Activated CD4-positive, alpha-beta memory T cell treated with anti-CD3 and anti-CD28 coated beads for 36 hours (primary cell): Measurements from ENCODE around the gene STK39. TPM values are rescaled to one million over a fixed set of nuclear protein-coding genes. Genes with fewer than 3 reads are reported as not detected.

ENCODE experiments used
- CTCF ChIA-PET: fragments of 350-600 bp; sonication (Branson Sonifier 250); formaldehyde crosslinking; loops from one replicate; lab custom pipeline; 2021; ENCODE audit warnings: antibody characterized with exemption, inconsistent platforms; lab: Charles Lee
- POLR2A ChIA-PET: fragments of 350-600 bp; sonication (Branson Sonifier 250); formaldehyde crosslinking; loops from one replicate; lab custom pipeline; 2021; ENCODE audit warnings: antibody characterized with exemption; lab: Charles Lee
- DNase-seq: peaks from one replicate; pipeline ENCODE4 v3.0.0-alpha.2; 2020
- H3K27ac Mint-ChIP-seq: one replicate; pipeline ENCODE4 v1.8.0; 2021; ENCODE audit warnings: mixed read lengths
- H3K27me3 Mint-ChIP-seq: one replicate; pipeline ENCODE4 v1.8.0; 2021; ENCODE audit warnings: mixed read lengths
- H3K36me3 Mint-ChIP-seq: one replicate; pipeline ENCODE4 v1.8.0; 2021; ENCODE audit warnings: mixed read lengths
- H3K4me1 Mint-ChIP-seq: one replicate; pipeline ENCODE4 v1.8.0; 2021; ENCODE audit warnings: low read depth, mixed read lengths
- H3K4me3 Mint-ChIP-seq: one replicate; pipeline ENCODE4 v1.8.0; 2021; ENCODE audit warnings: mild to moderate bottlenecking, mixed read lengths
- H3K9me3 Mint-ChIP-seq: one replicate; pipeline ENCODE4 v1.8.0; 2021; ENCODE audit warnings: mixed read lengths
- intact Hi-C: fragments of 100-400 bp; cut with micrococcal nuclease; formaldehyde crosslinking; loops from one replicate; pipeline ENCODE4 v1.15.1; 2023
- total RNA-seq, 2 experiments: library from RNA; stranded (reverse); gene quantifications; one replicate each; pipeline ENCODE4 v1.2.3, GENCODE V29; 2021

STK39 gene
- total RNA-seq, 2 experiments from 2014 or later, result 53.8 to 55.4 TPM

DNA sequence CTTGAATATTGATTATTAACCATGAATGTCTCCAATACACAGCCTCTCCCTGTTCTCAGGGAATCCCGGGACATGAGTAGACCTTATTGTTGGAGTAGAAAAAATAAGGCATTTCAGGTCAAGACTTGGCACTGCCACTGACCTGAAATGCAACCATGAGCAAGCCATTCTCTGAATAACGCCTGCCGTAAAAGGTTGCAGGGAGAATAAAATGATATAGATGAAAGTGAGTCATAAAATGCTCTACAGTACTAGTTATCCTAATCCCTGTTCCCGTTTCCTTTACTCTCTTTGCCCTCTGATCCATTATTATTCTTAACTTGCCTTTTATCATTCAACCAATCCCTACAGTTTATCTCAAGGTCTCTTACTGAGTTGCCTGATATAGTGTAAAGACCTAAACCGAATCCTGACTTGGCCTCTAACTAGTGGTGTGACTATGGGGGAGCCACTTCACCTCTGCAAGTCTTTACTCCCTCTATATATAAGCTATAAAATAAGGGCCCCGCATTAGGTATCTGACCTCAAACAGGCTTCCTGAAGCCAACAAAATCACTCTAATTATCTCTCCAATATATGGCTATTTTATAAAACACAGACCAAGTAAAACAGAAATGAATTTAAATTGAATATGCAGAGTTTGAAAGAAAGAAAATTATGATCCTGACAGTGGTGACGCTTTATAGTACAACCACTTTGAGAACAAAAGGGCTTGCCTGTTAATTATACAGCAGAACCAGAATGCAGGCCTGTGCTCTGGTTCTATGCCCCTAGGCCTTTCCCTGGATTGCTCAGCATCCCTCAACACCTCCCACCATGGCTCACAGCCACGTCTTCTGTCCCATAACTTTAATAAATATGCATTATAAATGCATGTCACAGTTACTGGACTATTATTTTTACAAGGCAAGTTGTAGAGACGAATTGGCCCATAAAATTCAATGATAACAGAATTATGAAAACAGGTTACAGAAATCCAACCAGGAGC is 183.1 kb downstream of the STK39 start:
- H3K36me3 Mint-ChIP-seq, result peaks cover 59% of the 10 kb centered on the region
- H3K9me3 Mint-ChIP-seq, result no peaks in the 10 kb centered on the region
- H3K4me3 Mint-ChIP-seq, result no peak overlapping the region
- H3K27ac Mint-ChIP-seq, result no peak overlapping the region
- intact Hi-C loops, result no loop called here
- H3K4me1 Mint-ChIP-seq, result peaks cover 2% of the 10 kb centered on the region
- ChIA-PET CTCF (no interaction called here), POLR2A (no interaction called here)
- H3K27me3 Mint-ChIP-seq, result no peaks in the 10 kb centered on the region
- no peak for DNase-seq

DNA sequence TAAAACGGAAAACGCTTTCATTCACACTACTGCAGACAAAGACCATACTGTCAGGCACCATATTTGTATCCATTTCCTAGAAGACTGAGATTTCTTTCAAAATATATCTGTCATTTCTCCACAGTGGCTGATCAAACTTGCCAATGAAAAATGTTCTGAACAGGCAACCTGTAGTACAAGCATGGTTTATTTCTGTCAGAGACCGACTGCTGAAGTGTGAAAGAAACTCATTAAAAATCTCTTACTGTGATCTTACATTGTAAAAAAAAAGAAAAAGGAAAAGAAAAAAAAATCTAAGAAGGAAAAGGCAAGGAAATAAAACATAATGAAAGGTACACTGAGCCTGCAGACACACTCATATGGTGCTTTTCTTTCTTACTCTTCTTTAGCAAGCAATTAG is 184.5 kb downstream of the STK39 start:
- POLR2A ChIA-PET, result no interaction called here

DNA sequence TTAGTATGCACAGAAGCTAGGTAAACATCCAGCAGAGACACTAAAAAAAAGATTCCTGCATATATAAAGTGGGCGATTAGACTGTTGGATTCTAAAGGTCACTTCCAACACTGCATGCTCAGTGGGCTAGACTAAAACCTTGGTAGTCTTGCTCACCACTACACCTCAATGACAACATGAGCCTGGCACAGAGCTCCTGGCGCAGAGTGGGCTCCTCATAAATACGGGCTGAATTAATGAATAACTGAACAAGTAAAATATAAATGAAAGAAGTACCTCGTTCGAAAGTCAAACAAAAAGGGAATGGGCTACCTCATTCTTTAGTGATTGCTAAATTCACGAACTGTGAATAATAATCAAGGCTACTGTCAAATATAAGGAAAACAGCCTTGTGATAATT is 185.3 kb downstream of the STK39 start:
- ChIA-PET CTCF (interaction anchor here (1.3 kb wide), 1 partner anchor 57 kb away, joined by 3 read pairs; no protein-coding TSS in a partner anchor), POLR2A (no interaction called here)
- Mint-ChIP-seq H3K36me3 (peaks cover 46% of the 10 kb centered on the region), H3K27ac (no peak overlapping the region), H3K27me3 (no peaks in the 10 kb centered on the region), H3K4me1 (peaks cover 2% of the 10 kb centered on the region), H3K4me3 (no peak overlapping the region), H3K9me3 (no peaks in the 10 kb centered on the region)
- intact Hi-C loops, result no loop called here
- no peak for DNase-seq

More for the DNA sequence above, 184.5 kb downstream of the STK39 start:
- Mint-ChIP-seq H3K27me3 (no peaks in the 10 kb centered on the region), H3K36me3 (peaks cover 54% of the 10 kb centered on the region), H3K4me3 (no peak overlapping the region), H3K27ac (no peak overlapping the region), H3K9me3 (no peaks in the 10 kb centered on the region), H3K4me1 (peaks cover 2% of the 10 kb centered on the region)
- intact Hi-C loops, result no loop called here
- CTCF ChIA-PET, result interaction anchor here (1.3 kb wide), 1 partner anchor 56 kb away, joined by 3 read pairs; no protein-coding TSS in a partner anchor
- no peak for DNase-seq

DNA sequence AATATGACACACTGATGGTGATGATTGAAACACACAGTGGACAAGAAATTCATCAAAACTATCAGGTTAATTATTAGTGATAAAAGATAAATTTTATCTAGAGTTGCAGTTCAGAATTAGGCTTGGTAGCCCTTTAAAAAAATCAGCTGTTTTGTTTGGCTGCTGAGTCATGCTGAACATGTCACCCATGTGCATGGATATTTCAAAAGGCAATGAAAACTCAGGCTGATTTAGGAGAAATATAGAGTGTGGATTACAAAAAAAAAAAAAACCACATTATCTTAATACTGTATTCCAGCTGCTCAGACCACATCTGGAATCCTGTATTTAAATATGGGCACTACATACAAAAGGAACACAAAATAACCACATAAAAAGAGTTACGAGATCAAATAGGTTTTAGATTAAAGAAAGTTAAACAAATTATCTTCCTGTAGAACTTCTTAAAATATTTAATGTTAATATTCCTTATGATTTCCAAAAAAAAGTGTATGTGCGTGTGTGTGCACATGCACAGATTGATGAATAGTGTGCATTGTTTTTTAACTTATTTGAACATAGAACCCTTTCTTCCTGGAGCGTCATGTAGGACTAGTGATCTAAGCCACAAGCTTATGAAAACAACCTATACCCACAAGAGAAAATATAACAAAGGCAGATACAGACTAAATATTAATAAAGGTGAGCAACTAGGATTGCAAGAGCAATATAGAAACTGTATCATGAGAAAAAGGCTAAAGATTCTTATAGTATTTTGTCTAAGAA is 186.2 kb downstream of the STK39 start:
- intact Hi-C loops, result no loop called here
- DNase-seq, result no peak
- no peak overlapping the region for H3K4me3 Mint-ChIP-seq
- peaks cover 46% of the 10 kb centered on the region for H3K36me3 Mint-ChIP-seq
- ChIA-PET CTCF (no interaction called here), POLR2A (no interaction called here)
- H3K27ac Mint-ChIP-seq, result no peak overlapping the region
- no peaks in the 10 kb centered on the region for H3K27me3 Mint-ChIP-seq
- no peaks in the 10 kb centered on the region for H3K9me3 Mint-ChIP-seq
- peaks cover 2% of the 10 kb centered on the region for H3K4me1 Mint-ChIP-seq

DNA sequence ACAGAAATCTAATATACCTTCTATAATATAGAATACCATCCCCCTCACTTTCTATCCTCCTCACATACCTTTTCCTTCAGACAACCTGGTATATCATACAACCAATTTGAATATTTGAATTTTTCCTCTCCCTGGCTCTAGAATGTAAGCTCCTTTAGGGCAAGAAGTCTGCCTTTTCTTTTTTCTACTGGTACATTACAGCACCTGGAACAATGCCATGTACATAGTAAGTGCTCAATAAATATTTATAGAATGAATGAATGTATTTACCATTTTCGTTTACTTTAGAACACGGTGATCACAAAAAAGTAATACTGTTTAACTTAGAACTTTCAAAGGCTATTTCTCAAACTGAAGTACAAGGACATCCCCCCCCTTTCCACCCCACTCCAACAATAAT is 187.6 kb downstream of the STK39 start:
- intact Hi-C loops, result no loop called here
- peaks cover 35% of the 10 kb centered on the region for H3K36me3 Mint-ChIP-seq
- DNase-seq, result no peak
- H3K4me1 Mint-ChIP-seq, result peaks cover 5% of the 10 kb centered on the region
- ChIA-PET POLR2A (no interaction called here), CTCF (interaction anchor here (0.8 kb wide), 1 partner anchor 60 kb away, joined by 3 read pairs; no protein-coding TSS in a partner anchor)
- H3K27me3 Mint-ChIP-seq, result no peaks in the 10 kb centered on the region
- H3K9me3 Mint-ChIP-seq, result no peaks in the 10 kb centered on the region
- H3K4me3 Mint-ChIP-seq, result no peak overlapping the region
- no peak overlapping the region for H3K27ac Mint-ChIP-seq

DNA sequence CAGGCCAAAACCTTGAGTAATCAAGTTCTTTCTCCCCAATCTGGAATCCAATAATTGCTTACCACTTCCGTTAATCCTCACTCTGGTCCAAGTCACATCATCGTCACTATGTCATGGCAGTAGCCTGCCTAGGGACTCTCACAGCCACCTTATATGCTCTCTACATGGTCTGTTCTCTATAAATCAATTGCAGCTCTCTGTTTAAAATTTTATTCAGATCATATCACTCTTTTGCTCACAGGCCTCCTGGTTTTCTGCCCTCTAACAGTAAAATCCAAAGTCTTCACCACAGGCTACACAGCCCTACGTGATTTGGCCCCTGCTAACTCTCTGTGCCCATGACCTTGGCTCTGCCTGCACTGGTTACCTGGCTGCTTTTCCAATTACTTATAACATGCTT is 188.7 kb downstream of the STK39 start:
- no peak for DNase-seq
- Mint-ChIP-seq H3K9me3 (no peaks in the 10 kb centered on the region), H3K4me1 (peaks cover 6% of the 10 kb centered on the region), H3K4me3 (no peak overlapping the region), H3K27ac (no peak overlapping the region), H3K27me3 (no peaks in the 10 kb centered on the region), H3K36me3 (peaks cover 32% of the 10 kb centered on the region)
- CTCF ChIA-PET, result no interaction called here
- POLR2A ChIA-PET, result no interaction called here
- intact Hi-C loops, result no loop called here

DNA sequence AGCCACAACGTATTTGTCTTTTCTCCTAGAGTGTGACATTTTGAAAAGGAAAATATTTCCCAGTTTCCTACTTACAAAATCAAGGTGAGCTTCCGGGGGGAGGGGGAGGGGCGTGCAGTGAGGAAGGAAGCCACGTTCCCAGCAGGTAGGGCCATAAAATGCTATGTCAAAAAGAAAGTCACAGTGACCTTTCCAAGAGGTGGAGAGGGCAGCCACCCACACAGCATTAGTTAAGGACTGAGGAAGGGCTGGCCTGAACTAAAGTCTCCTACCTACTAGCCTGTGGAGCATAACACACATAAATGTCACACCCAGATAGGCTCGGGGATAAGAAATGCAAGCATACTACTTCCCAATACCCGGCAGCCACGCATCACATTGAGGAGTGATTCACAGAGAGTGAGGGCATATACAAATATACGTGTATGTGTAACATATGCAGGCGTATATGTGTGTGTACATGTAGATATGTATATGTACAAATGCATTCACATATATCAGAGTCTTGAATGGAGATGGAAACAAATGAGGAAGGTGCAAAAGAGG is 191.1 kb downstream of the STK39 start:
- no peak overlapping the region for H3K27ac Mint-ChIP-seq
- POLR2A ChIA-PET, result no interaction called here
- H3K4me1 Mint-ChIP-seq, result peaks cover 4% of the 10 kb centered on the region
- intact Hi-C loops, result no loop called here
- no peak overlapping the region for H3K4me3 Mint-ChIP-seq
- H3K9me3 Mint-ChIP-seq, result no peaks in the 10 kb centered on the region
- H3K27me3 Mint-ChIP-seq, result no peaks in the 10 kb centered on the region
- H3K36me3 Mint-ChIP-seq, result peaks cover 16% of the 10 kb centered on the region
- CTCF ChIA-PET, result interaction anchor here (1.0 kb wide), 1 partner anchor 64 kb away, joined by 4 read pairs; no protein-coding TSS in a partner anchor
- no peak for DNase-seq

DNA sequence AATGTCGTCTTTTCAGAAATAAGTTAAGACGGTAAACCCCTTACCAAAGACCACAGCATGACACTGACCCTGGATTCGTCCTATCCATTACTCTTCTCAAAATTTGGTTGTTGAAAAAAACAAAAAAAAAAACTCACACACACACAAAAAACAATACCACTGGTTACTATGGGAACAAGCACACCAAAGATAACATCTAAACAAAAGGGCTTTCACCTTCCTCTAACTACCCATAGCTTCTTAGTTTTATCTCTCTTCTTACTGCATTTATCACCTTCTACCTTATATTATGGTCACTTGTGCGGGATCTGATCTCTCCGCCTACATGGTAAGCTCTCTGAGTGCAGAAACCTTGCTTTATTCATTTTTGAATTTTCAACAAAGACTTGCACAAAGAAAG is 192.7 kb downstream of the STK39 start:
- ChIA-PET CTCF (no interaction called here), POLR2A (no interaction called here)
- intact Hi-C loops, result no loop called here

DNA sequence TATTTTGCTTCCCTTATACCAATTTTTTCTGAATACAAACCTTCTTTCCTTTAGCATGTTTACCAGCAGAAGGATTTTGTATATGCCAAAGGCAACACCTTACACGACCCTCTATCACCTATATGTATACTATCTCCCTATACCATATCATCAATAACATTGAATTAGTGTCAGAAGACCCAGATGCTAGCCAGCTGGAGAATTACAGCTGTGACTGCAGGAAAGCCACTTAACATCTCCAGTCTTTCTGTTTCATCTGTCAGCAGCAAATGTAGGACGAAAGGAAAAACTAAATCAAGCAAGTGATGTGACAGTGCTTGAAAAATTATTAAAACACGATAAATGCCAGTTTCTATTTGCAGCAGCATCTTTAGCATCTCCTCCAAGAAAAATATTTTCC is 193.7 kb downstream of the STK39 start:
- no peaks in the 10 kb centered on the region for H3K9me3 Mint-ChIP-seq
- intact Hi-C loops, result no loop called here

More for the DNA sequence above, 192.7 kb downstream of the STK39 start:
- DNase-seq, result no peak
- Mint-ChIP-seq H3K9me3 (no peaks in the 10 kb centered on the region), H3K36me3 (peaks cover 13% of the 10 kb centered on the region), H3K4me3 (no peak overlapping the region), H3K4me1 (peaks cover 4% of the 10 kb centered on the region), H3K27ac (no peak overlapping the region), H3K27me3 (no peaks in the 10 kb centered on the region)

DNA sequence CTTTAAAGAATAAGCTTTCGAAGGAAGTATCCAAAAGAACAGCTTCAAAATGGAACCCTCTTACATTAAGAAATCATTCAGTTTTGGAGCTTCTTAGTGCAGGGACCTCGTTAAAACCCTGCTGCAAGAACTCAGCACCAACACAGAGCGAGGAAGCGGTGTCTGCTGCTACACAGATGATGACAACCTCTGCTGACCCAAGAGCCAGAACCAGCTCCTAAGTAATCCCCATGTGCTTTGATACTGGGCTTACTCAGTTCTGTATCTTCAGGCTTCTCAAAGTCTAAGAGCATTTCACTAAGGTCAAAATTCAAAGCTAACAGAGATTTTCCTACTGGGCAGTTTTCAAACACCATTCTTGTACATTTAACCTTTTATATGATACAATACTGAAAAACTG is 194.6 kb downstream of the STK39 start:
- ChIA-PET POLR2A (no interaction called here), CTCF (no interaction called here)
- peaks cover 8% of the 10 kb centered on the region for H3K4me1 Mint-ChIP-seq
- no peak for DNase-seq
- intact Hi-C loops, result no loop called here
- H3K27ac Mint-ChIP-seq, result no peak overlapping the region
- no peak overlapping the region for H3K4me3 Mint-ChIP-seq
- H3K36me3 Mint-ChIP-seq, result peaks cover 25% of the 10 kb centered on the region
- H3K9me3 Mint-ChIP-seq, result no peaks in the 10 kb centered on the region
- H3K27me3 Mint-ChIP-seq, result no peaks in the 10 kb centered on the region

More for the DNA sequence above, 193.7 kb downstream of the STK39 start:
- Mint-ChIP-seq H3K27me3 (no peaks in the 10 kb centered on the region), H3K4me3 (no peak overlapping the region), H3K36me3 (peaks cover 22% of the 10 kb centered on the region), H3K27ac (no peak overlapping the region), H3K4me1 (peaks cover 7% of the 10 kb centered on the region)
- no peak for DNase-seq
- CTCF ChIA-PET, result no interaction called here
- POLR2A ChIA-PET, result no interaction called here

DNA sequence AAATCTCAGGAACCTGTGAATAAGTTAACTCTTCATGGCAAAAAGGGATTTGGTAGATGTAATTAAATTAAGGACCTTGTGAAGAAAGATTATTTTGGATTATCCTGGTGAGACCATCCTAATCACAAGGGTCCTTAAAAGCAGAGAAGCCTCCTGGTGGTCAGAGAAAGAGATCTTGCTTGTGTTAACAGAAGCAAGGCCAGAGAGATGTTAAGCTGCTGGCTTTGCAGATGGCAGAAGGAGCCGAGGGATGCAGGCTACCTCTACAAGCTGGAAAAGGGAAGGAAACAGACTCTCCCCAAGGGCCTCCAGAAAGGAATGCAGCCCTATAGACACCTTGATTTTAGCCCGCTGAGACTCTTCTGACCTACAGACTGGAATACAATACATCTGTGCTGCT is 197.0 kb downstream of the STK39 start:
- POLR2A ChIA-PET, result no interaction called here
- no peak overlapping the region for H3K27ac Mint-ChIP-seq

DNA sequence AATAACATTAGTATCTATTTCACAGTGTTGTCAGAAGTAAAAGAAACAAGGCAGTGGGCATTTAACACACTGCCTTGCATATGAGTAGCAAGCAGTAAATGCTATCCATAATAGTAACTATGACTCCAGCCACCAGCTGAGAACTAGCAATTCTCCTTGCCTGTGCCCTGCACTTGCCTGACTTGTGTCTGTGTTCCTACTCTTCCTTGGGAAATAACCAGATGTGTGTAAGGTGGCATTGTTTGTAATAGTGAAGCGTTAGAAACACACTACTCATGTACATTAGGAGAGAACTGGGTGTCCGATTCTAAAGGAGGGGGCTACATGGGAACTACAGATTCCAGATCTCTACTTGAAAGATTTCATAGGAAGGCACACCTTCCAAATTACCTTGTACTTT is 197.8 kb downstream of the STK39 start:
- intact Hi-C loops, result no loop called here
- Mint-ChIP-seq H3K4me3 (no peak overlapping the region), H3K4me1 (peaks cover 11% of the 10 kb centered on the region), H3K9me3 (no peaks in the 10 kb centered on the region), H3K27ac (no peak overlapping the region), H3K36me3 (peaks cover 31% of the 10 kb centered on the region), H3K27me3 (no peaks in the 10 kb centered on the region)
- no peak for DNase-seq
- CTCF ChIA-PET, result interaction anchor here (1.3 kb wide), 1 partner anchor 69 kb away, joined by 5 read pairs; no protein-coding TSS in a partner anchor
- POLR2A ChIA-PET, result no interaction called here

More for the DNA sequence above, 197.0 kb downstream of the STK39 start:
- Mint-ChIP-seq H3K36me3 (peaks cover 31% of the 10 kb centered on the region), H3K4me1 (peaks cover 9% of the 10 kb centered on the region), H3K27me3 (no peaks in the 10 kb centered on the region), H3K9me3 (no peaks in the 10 kb centered on the region), H3K4me3 (no peak overlapping the region)
- intact Hi-C loops, result no loop called here
- CTCF ChIA-PET, result interaction anchor here (1.3 kb wide), 1 partner anchor 68 kb away, joined by 5 read pairs; no protein-coding TSS in a partner anchor
- DNase-seq, result no peak
